ENCODE measurements around the gene BTNL9. TPM values are rescaled to one million over a fixed set of nuclear protein-coding genes. Genes with fewer than 3 reads are reported as not detected.
"Not testable (repeated sequence)": the region's sequence is repeated elsewhere in the genome, so short reads cannot be mapped to it uniquely, and the experiment has no call there.

The BTNL9 gene
- 0.22 TPM in 1 of 2 replicates, not detected in the other for total RNA-seq

DNA sequence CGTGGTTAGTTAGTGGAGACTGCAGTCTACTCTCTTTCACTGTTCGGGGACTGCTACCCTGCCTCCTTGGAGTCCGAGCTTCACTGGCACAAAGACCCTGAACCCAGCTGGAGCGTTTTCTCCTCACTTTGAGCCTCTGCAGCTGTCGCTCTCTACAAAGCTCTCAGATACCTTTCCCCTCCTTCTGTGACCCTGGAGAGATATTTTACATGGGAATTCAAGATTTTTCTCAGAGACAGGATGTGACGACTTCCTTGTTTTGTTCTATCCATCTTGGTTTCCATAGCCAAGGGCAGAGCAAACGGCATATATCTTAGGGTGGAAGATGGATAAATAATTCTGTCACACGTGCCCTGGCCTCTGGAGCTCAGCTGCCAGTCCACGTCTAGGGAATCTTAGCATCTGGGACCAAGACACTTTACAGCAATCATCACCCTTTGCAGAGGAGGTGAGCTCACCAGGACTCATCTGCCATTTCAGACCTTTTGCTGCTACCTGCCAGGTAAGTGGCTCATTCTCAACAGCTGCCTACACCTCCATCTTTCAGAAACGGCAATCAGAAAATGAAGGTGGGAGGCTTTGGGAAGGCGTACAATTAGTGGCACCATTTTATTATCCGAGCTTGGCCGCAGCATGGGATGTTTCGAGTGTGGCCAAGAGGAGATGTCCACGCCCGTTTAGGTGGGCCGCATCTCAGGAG is at the start of gene BTNL9:
TSS of gene BTNL9 (plus strand) at position 336 of the 700 bp plus-strand sequence. CDS start 5,224 bp downstream, outside the sequence.
- DNase-seq (ENCODE audit: low read depth), result no peak
- H3K4me3 ChIP-seq (ENCODE audit: low read depth, low read length), result no peak within 1 kb of the TSS
- TF ChIP-seq, protein P1, sequence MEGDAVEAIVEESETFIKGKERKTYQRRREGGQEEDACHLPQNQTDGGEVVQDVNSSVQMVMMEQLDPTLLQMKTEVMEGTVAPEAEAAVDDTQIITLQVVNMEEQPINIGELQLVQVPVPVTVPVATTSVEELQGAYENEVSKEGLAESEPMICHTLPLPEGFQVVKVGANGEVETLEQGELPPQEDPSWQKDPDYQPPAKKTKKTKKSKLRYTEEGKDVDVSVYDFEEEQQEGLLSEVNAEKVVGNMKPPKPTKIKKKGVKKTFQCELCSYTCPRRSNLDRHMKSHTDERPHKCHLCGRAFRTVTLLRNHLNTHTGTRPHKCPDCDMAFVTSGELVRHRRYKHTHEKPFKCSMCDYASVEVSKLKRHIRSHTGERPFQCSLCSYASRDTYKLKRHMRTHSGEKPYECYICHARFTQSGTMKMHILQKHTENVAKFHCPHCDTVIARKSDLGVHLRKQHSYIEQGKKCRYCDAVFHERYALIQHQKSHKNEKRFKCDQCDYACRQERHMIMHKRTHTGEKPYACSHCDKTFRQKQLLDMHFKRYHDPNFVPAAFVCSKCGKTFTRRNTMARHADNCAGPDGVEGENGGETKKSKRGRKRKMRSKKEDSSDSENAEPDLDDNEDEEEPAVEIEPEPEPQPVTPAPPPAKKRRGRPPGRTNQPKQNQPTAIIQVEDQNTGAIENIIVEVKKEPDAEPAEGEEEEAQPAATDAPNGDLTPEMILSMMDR (conservative IDR thresholded peaks at IDR 0.05; ENCODE audit: low read depth, low read length), result no peak

DNA sequence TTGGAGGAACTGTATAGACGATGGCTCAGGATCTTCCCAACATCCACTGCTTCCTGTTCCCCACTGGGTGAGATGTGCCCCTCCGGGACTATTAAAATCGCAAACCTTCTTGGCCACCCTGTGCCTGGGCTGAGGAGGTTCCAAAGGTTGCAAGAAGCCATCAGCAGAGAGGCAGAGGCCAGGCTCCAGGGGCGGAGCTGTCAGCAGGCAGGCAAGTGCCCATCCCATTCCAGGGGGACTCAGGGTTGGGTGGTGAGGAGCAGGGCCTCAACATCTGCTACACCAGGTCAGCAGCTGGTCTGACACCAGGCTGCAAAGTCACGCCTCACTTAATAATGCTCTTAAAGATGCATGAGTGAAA is 49.2 kb upstream of the BTNL9 start:
- H3K4me3 ChIP-seq (ENCODE audit: low read depth, low read length), result no peak overlapping the region
- no peak for DNase-seq (ENCODE audit: low read depth)

DNA sequence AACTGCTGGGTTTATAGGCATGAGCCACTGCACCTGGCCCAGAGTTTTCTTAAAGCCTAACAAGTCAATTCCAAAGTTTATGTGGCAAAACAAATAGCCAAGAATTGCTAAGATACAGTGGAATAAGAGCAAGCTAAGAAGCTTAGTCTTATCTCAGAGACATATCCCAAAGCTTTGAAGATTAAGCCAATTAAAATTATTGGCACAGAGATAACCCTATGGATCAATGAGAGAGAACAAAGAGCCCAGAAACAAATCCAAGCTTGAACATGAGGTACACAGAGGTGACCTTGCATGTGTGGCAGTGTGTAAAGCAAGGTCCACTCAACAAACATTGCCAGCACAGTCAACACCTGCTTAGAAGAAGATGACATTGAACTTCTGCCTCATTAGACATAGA is 38.1 kb upstream of the BTNL9 start:
- H3K4me3 ChIP-seq (ENCODE audit: low read depth, low read length), result no peak overlapping the region
- TF ChIP-seq, protein P1 (conservative IDR thresholded peaks at IDR 0.05; ENCODE audit: low read depth, low read length), result no peak
- no peak for DNase-seq (ENCODE audit: low read depth)

More for the DNA sequence above, 49.2 kb upstream of the BTNL9 start:
- TF ChIP-seq, protein P1 (conservative IDR thresholded peaks at IDR 0.05; ENCODE audit: low read depth, low read length), result no peak

DNA sequence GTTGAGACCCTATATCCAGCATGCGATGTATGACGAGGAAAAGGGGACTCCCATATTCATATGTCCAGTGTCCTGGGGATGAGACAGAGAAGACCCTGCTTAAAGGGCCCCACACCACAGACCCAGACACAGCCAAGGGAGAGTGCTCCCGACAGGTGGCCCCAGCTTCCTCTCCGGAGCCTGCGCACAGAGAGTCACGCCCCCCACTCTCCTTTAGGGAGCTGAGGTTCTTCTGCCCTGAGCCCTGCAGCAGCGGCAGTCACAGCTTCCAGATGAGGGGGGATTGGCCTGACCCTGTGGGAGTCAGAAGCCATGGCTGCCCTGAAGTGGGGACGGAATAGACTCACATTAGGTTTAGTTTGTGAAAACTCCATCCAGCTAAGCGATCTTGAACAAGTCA is 34.3 kb upstream of the BTNL9 start:
- no peak for DNase-seq (ENCODE audit: low read depth)
- H3K4me3 ChIP-seq (ENCODE audit: low read depth, low read length), result no peak overlapping the region
- TF ChIP-seq, protein P1 (conservative IDR thresholded peaks at IDR 0.05; ENCODE audit: low read depth, low read length), result no peak

DNA sequence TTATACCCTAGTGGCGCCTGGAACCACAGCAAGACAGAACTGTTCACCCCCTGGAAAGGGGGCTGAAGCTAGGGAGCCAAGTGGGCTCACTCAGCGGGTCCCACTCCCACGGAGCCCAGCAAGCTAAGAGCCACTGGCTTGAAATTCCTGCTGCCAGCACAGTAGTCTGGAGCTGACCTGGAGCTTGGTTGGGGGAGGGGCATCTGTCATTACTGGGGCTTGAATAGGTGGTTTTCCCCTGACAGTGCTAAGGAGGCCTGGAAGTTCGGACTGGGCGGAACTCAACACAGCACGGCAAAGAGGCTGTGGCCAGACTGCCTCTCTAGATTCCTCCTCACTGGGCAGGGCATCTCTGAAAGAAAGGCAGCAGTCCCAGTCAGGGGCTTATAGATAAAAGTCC is 31.9 kb upstream of the BTNL9 start:
- no peak overlapping the region for H3K4me3 ChIP-seq (ENCODE audit: low read depth, low read length)
- TF ChIP-seq, protein P1 (conservative IDR thresholded peaks at IDR 0.05; ENCODE audit: low read depth, low read length), result no peak

DNA sequence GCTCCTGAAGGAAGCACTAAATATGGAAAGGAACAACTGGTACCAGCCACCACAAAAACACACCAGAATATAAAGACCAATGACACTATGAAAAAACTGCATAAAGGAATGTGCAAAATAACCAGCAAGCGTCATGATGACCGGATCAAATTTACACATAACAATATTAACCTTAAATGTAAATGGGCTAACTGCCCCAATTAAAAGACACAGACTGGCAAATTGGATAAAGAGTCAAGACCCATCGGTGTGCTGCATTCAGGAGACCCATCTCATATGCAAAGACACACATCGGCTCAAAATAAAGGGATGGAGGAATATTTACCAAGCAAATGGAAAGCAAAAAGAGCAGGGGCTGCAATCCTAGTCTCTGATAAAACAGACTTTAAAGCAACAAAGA is 30.0 kb upstream of the BTNL9 start:
- not testable (repeated sequence) for DNase-seq (ENCODE audit: low read depth)

More for the DNA sequence above, 31.9 kb upstream of the BTNL9 start:
- DNase-seq (ENCODE audit: low read depth), result no peak

DNA sequence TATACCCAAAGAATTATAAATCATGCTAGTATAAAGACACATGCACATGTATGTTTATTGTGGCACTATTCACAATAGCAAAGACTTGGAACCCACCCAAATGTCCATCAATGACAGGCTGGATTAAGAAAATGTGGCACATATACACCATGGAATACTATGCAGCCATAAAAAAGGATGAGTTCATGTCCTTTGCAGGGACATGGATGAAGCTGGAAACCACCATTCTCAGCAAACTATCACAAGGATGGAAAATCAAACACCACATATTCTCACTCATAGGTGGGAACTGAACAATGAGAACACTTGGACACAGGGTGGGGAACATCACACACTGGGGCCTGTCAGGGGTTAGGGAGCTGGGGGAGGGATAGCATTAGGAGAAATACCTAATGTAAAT is 25.4 kb upstream of the BTNL9 start:
- not testable (repeated sequence) for DNase-seq (ENCODE audit: low read depth)

More for the DNA sequence above, 30.0 kb upstream of the BTNL9 start:
- not testable (repeated sequence) for H3K4me3 ChIP-seq (ENCODE audit: low read depth, low read length)

DNA sequence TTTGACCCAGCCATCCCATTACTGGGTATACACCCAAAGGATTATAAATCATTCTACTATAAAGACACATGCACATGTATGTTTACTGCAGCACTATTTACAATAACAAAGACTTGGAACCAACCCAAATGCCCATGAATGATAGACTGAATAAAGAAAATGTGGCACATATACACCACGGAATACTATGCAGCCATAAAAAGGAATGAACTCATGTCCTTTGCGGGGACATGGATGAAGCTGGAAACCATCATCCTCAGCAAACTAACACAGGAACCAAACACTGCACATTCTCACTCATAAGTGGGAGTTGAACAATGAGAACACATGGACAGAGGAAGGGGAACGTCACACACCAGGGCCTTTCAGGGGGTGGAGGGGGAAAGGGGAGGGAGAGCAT is 22.6 kb upstream of the BTNL9 start:
- DNase-seq (ENCODE audit: low read depth); H3K4me3 ChIP-seq (ENCODE audit: low read depth, low read length): not testable (repeated sequence)

More for the DNA sequence above, 25.4 kb upstream of the BTNL9 start:
- H3K4me3 ChIP-seq (ENCODE audit: low read depth, low read length), result not testable (repeated sequence)
